Measurements from ENCODE around the gene NEFH. TPM values are rescaled to one million over a fixed set of nuclear protein-coding genes. Genes with fewer than 3 reads are reported as not detected.
A peak's percentile ranks its signal among the peaks of the same experiment; 100 is the strongest.

NEFH gene
- total and polyA plus RNA-seq, 5 donors = 0.14 to 0.45 (median 0.38) TPM

- intact Hi-C loops (cut with DNase I) = loop anchor here in 2 of 4 donors (10.0 kb wide), 1 partner anchor 129 kb away; no protein-coding TSS in a partner anchor
- H3K9me3 ChIP-seq (ENCODE audit: control insufficient read depth, low read length) = no peaks in the 10 kb centered on the region
- DNase-seq (no peak), ATAC-seq (no peak)
- H3K4me1 ChIP-seq (ENCODE audit: control insufficient read depth, insufficient read depth, low read length) = no peaks in the 10 kb centered on the region
- H3K27ac ChIP-seq (ENCODE audit: low read length) = no peak overlapping the region
- no peaks in the 10 kb centered on the region for H3K27me3 ChIP-seq (ENCODE audit: control insufficient read depth, insufficient read depth)
- H3K4me3 ChIP-seq (ENCODE audit: low read length) = no peak overlapping the region
- 88% methylated on average over 2 of the region's 2 CpGs for WGBS
These were observed 43.7 kb downstream of the NEFH start for GRCh38 chr22:29523761-29524160.

GRCh38 chr22:29524442-29525191 is 44.6 kb downstream of the NEFH start:
- Histone ChIP-seq H3K9me3 (ENCODE audit: control insufficient read depth, low read length) (no peaks in the 10 kb centered on the region), H3K4me3 (ENCODE audit: low read length) (no peak overlapping the region), H3K27ac (ENCODE audit: low read length) (no peak overlapping the region), H3K27me3 (ENCODE audit: control insufficient read depth, insufficient read depth) (no peaks in the 10 kb centered on the region), H3K4me1 (ENCODE audit: control insufficient read depth, insufficient read depth, low read length) (no peaks in the 10 kb centered on the region)
- WGBS = 65% methylated on average over 5 of the region's 5 CpGs
- intact Hi-C loops (cut with DNase I) = loop anchor here in 2 of 4 donors (10.0 kb wide), 1 partner anchor 130 kb away; no protein-coding TSS in a partner anchor
- DNase-seq (peak in 2 of 3 donors; percentile 22 to 56), ATAC-seq (peak in 1 of 2 donors; percentile 54)

- intact Hi-C loops (cut with DNase I) = loop anchor here in 2 of 4 donors (10.0 kb wide), 1 partner anchor 133 kb away; no protein-coding TSS in a partner anchor
- no peak overlapping the region for H3K27ac ChIP-seq (ENCODE audit: low read length)
- no peak for DNase-seq
- WGBS = 89% methylated on average over 7 of the region's 7 CpGs
- no peaks in the 10 kb centered on the region for H3K27me3 ChIP-seq (ENCODE audit: control insufficient read depth, insufficient read depth)
- no peaks in the 10 kb centered on the region for H3K4me1 ChIP-seq (ENCODE audit: control insufficient read depth, insufficient read depth, low read length)
- no peaks in the 10 kb centered on the region for H3K9me3 ChIP-seq (ENCODE audit: control insufficient read depth, low read length)
- H3K4me3 ChIP-seq (ENCODE audit: low read length) = no peak overlapping the region
- ATAC-seq = no peak
These were observed 48.1 kb downstream of the NEFH start for GRCh38 chr22:29528144-29528543.

GRCh38 chr22:29530716-29531115 is 50.7 kb downstream of the NEFH start:
- no peak for DNase-seq
- Histone ChIP-seq H3K27me3 (ENCODE audit: control insufficient read depth, insufficient read depth) (no peaks in the 10 kb centered on the region), H3K4me3 (ENCODE audit: low read length) (no peak overlapping the region), H3K9me3 (ENCODE audit: control insufficient read depth, low read length) (no peaks in the 10 kb centered on the region), H3K27ac (ENCODE audit: low read length) (no peak overlapping the region), H3K4me1 (ENCODE audit: control insufficient read depth, insufficient read depth, low read length) (no peaks in the 10 kb centered on the region)
- intact Hi-C loops (cut with DNase I) = no loop called here
- 93% methylated on average over 4 of the region's 4 CpGs for WGBS
- no peak for ATAC-seq

- no peak for ATAC-seq
- Histone ChIP-seq H3K4me3 (ENCODE audit: low read length) (no peak overlapping the region), H3K27ac (ENCODE audit: low read length) (no peak overlapping the region), H3K27me3 (ENCODE audit: control insufficient read depth, insufficient read depth) (no peaks in the 10 kb centered on the region), H3K4me1 (ENCODE audit: control insufficient read depth, insufficient read depth, low read length) (no peaks in the 10 kb centered on the region), H3K9me3 (ENCODE audit: control insufficient read depth, low read length) (no peaks in the 10 kb centered on the region)
- DNase-seq = no peak
- WGBS = 91% methylated on average over 4 of the region's 4 CpGs
- intact Hi-C loops (cut with DNase I) = no loop called here
These were observed 51.4 kb downstream of the NEFH start for GRCh38 chr22:29531419-29531818.

- no peaks in the 10 kb centered on the region for H3K4me1 ChIP-seq (ENCODE audit: control insufficient read depth, insufficient read depth, low read length)
- WGBS = 92% methylated on average over 3 of the region's 3 CpGs
- no peaks in the 10 kb centered on the region for H3K27me3 ChIP-seq (ENCODE audit: control insufficient read depth, insufficient read depth)
- ATAC-seq = no peak
- intact Hi-C loops (cut with DNase I) = no loop called here
- H3K9me3 ChIP-seq (ENCODE audit: control insufficient read depth, low read length) = no peaks in the 10 kb centered on the region
- no peak overlapping the region for H3K27ac ChIP-seq (ENCODE audit: low read length)
- no peak for DNase-seq
- H3K4me3 ChIP-seq (ENCODE audit: low read length) = no peak overlapping the region
These were observed 56.4 kb downstream of the NEFH start for GRCh38 chr22:29536411-29536810.

GRCh38 chr22:29539105-29539504 is 59.1 kb downstream of the NEFH start:
- Histone ChIP-seq H3K4me3 (ENCODE audit: low read length) (no peak overlapping the region), H3K27ac (ENCODE audit: low read length) (no peak overlapping the region), H3K4me1 (ENCODE audit: control insufficient read depth, insufficient read depth, low read length) (no peaks in the 10 kb centered on the region), H3K9me3 (ENCODE audit: control insufficient read depth, low read length) (no peaks in the 10 kb centered on the region), H3K27me3 (ENCODE audit: control insufficient read depth, insufficient read depth) (no peaks in the 10 kb centered on the region)
- DNase-seq = no peak
- 63% methylated on average over 3 of the region's 3 CpGs for WGBS
- peak in 1 of 2 donors; percentile 26 for ATAC-seq
- intact Hi-C loops (cut with DNase I) = no loop called here

Other genes with a start within 250 kb of the NEFH start
- gene RHBDD3, start 212.2 kb upstream of the NEFH start, total RNA-seq = 10 to 100 TPM; 16.8 to 19.3 (median 17.8) TPM
- 20.8 TPM for gene RHBDD3, start 212.2 kb upstream of the NEFH start, polyA plus RNA-seq
- 100 to 1,000 TPM; 136 to 162 (median 151) TPM for gene EWSR1, start 211.9 kb upstream of the NEFH start, total RNA-seq
- 119 TPM for gene EWSR1, start 211.9 kb upstream of the NEFH start, polyA plus RNA-seq
- gene GAS2L1, start 173.6 kb upstream of the NEFH start, total RNA-seq = 10 to 100 TPM; 17.1 to 25.7 (median 22.6) TPM
- 16.9 TPM for gene GAS2L1, start 173.6 kb upstream of the NEFH start, polyA plus RNA-seq
- gene RASL10A, start 164.5 kb upstream of the NEFH start, total RNA-seq = 1 to 10 TPM; 1.1 to 2.9 (median 1.6) TPM
- gene RASL10A, start 164.5 kb upstream of the NEFH start, polyA plus RNA-seq = 1.2 TPM
- 10 to 100 TPM; 33.5 to 44.6 (median 40.3) TPM for gene AP1B1, start 91.6 kb upstream of the NEFH start, total RNA-seq
- 21.7 TPM for gene AP1B1, start 91.6 kb upstream of the NEFH start, polyA plus RNA-seq
- gene RFPL1, start 41.6 kb upstream of the NEFH start, total RNA-seq = not detected
- not detected for gene RFPL1, start 41.6 kb upstream of the NEFH start, polyA plus RNA-seq
- gene THOC5, start 73.5 kb downstream of the NEFH start, total RNA-seq = 10 to 100 TPM; 31.0 to 58.9 (median 42.3) TPM
- 30.5 TPM for gene THOC5, start 73.5 kb downstream of the NEFH start, polyA plus RNA-seq
- 10 to 100 TPM; 16.6 to 29.2 (median 23.6) TPM for gene NIPSNAP1, start 100.9 kb downstream of the NEFH start, total RNA-seq
- gene NIPSNAP1, start 100.9 kb downstream of the NEFH start, polyA plus RNA-seq = 22.7 TPM
- 10 to 100 TPM; 45.8 to 53.9 (median 50.7) TPM for gene NF2, start 123.4 kb downstream of the NEFH start, total RNA-seq
- 23.4 TPM for gene NF2, start 123.4 kb downstream of the NEFH start, polyA plus RNA-seq
- gene CABP7, start 239.8 kb downstream of the NEFH start, total RNA-seq = not detected
- 0.02 TPM for gene CABP7, start 239.8 kb downstream of the NEFH start, polyA plus RNA-seq